ENCODE measurements around the gene LHX5.

LHX5 gene

DNA sequence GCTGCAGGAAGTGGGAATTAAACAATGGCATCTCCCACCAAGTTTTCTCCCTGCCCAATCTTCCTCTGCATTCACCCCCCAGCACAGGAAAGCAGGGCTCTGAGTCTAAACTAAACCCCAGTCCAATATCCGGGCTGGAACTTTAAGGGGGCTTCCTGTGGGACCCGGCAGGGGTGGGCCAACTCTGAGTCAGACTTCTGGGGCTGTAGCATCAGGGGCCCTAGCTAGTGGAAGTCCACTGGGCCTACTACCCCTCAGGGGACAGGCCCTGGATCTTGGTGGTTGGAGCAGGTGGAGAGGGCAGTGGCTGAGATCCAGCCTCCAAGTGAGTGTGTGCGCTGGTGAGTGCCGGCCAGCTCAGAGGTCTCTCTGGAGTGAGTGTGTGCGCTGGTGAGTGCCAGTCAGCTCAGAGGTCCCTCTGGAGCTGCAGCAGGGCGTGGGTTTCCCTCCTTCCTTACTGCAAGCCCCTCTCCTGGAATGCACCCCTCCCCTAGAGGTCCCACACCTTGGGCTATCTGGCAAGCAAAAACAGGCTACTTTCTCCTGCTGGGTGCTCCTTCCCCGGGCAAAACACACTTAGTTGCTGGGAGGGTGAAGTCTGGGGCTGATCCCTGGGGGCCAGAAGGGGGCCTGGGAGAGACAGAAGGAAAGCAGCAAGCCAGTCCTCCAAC is 5.6 kb upstream of the LHX5 start:
- no peak for DNase-seq

DNA sequence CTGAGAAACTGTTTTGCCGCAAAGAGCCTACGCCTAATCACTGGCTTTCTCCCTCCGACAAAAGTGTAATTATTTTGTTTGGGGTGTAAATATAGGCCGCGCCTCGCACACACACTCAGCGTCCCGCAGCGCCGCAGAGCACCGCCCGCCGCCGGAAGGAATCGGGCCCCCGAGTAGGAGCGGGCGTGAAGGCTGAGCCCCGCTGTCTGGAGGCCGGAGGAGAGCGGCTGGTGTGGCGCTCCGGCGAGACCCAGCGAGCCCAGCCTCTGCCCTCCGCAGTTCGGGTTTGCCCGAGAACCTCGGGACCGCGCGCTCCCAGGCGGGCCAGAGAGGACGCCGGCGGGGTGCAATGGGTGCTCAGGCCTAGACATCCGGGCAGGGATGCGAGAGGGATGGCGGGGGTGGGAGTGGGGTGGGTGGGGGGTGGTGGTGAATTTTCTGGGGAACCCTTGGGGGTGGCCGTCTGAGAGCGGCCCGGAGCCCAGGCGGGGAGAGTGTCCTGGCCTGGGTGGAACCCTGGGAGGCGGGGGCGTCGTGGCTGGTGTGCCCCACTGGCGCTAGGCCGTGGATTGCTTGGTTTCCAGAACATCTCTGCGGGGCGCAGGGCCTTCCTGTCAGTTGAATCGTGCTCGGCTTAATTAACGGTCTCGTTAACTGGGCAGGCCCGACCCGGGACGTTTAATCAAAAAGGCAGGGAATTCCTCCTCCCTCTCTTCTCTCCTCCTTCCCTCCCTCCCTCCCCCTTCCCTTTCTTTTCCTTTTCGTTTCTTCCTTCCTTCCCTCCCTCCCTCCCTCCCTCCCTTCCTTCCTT is 4.7 kb upstream of the LHX5 start:
- no peak for DNase-seq

DNA sequence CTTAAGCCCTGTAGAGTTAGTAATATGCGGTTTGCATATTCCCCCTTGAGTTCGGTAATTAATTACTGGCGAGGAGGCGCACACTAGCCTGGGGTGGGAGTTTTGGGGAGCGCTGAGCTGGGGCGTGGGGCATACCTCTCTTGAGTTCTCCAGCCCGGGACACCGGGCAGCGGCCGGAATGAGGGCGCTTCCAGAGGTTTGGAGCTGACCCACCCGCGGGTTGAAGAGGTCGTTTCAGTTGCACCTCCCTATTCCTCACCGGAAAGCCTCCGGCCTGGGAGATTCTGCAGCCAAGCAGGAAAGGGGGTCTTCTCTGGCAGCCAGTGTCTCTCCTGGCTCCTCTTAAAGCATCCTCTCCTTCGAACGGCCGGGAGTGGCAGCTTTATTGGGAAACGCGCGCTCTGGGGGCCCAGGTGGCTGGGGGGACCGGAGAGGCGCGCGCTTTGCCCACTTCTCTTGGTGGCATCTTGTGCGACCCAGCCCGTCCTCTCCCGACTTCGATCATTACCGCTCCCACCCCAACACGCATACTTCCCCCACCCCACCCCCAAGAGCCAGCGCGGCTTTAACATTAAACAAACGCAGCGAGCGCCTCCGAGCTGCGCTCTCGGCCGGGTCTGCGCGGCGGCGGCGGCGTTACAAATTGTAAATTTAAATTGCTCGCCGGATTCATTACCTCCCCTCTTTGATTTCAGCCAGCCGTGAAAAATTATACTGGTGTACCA is 3.9 kb upstream of the LHX5 start:
- no peak for DNase-seq

GRCh38 chr12:113474635-113475436 is 3.2 kb upstream of the LHX5 start:
- no peak for DNase-seq

DNA sequence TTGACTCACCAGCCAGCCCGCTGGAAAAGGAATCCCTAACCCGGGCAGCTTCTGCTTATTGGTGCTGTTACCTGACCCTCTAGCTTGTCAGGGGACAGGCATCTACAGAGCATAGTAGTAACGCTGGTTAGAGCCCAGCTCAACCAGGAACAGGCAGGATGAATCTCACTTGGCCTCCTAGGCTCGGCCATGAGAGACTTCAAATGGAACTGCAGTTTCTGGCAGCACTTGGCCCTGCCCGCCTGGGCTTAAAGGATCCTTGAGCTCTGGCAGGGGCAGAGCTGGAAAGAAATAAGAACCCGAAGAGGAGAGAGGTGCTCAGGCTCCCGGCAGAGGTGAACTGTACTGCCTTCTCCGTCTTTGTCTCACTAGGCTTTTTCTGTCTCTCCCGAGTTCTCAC is 2.3 kb upstream of the LHX5 start:
- no peak for DNase-seq

DNA sequence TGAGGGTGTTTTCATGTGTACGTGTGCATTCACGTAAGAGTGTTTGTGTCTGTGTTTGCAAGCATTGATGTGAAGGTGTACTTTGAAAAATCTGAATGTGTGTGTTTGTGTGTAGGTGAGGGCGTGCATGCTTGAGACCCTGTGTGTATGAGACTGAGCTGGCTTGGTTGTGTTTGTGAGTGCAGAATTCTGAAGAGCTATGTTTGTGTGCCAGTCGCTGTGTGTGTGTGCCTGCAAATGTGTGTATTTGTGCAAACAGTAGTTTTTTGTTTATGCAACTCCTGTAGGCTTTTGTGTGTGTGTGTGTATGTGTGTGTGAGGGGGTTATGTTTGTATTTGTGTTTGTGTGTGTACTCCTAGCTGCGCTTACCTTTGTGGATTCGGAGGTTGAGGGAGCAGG is 1.7 kb upstream of the LHX5 start:
- no peak for DNase-seq

DNA sequence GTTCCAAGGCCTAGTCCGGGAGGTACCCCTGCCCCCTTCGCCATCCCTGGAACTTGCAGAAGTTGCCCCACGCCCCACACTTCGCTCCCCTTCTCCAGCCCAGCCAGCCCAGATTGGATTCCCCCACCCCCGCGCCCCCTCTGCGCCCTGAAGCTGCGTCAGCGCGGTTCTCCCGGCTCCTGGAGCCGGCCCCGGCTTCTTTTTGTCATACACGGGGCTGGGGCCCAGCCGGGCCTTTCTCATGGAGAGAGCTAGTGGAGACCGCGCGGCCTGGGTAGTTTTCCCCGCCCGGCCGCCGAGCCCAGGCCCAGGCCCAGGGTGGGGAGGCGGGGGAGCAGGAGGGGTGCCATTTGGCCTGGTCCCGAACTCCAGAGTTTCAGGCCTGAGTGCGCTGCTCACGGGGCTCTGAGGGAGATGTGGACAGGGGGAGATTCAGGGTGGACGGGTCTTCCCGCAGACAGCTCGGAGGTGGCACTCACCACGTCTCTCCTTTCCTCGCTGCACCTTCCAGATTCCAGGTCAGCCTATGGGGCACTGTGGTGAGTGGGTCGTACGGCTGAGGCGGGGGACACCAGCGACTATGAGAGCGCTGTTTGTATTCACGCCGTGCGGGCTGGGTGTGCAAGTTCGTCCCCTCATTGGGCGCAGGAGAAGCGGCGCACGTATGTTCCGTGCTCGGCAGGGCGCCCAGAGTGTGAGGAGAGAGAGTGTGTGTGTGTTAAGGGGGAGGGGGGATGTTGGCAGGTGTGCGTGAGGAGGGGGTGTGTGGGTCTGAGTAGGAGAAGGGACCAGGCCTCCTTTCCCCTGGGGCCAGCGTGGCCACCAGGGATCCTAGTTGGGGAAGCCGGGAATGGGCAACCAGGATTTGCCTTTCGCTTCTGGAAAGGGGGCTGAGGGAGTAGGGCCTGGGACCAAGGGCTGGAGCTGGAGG is 785 bp upstream of the LHX5 start:
- DNase-seq: no peak

DNA sequence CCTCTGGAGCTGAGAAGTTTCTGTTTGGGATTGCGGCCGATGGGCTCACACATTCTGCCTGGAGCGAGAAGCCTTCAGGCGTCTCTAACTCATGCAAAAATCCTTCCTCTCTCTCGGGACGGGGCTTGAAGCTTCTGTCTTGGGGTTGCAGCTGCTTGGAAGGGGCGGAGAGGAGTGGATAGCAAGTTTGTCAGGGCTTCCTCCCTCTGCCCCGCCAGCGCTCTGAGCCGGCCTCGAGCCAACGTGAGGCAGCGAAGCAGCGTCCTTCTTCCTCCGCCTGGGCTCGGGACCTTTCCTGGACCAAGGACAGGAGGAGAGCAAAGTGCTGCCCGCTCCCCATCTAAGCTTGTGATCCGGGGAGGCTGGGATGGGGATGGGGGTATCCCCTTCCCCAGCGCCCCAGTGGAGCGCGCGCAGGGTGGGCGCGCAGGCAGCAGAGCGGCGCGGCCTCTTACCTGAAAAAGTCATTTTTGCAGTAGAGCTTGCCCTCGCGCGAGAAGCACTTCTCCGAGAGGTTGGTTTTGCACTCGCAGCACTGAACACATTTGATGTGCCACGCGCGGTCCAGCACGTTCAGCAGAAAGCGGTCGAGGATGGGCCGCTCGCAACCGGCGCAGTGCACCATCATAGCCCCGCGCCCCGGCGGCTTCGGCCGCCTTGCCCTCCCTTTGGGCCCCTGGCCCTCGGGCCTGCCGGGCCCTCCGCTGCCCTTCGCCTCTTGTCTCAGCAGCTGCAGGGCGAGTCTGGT is 626 bp downstream of the LHX5 start:
- no peak for DNase-seq

GRCh38 chr12:113469949-113470743 is 1.5 kb downstream of the LHX5 start:
- no peak for DNase-seq

DNA sequence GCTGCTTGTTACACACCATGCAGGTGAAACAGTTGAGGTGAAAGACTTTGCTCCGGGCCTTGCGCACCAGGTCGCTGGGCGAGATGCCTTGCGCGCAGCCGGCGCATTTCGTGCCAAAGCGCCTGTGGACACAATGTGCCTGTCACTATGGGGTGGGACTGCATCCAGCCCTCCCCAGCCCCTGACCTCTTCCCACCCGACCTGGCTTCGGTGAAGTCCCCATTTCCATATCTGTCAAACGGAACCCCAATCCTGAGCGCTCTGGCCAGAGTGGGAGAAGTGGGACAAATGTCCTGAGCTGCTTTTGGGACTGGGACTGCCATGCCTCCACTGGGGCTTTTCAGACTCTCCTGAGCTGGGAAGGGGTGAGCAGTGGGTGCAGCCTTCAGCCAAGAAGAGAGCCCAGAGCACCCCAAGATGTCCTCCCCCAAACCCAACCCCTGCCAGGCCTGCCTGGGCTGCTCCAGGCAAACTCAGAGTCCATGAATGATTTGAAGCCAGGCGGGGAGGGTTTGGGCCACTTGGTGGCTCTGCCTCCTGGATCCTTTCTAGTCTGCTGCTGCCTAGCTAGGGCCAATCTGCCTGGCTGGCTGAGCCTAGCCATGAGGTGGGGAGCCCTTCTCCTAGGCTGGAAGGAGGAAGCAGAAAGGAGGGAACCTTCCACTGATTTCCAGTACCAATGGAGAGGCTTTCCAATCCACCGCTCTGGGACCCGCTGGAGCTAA is 2.3 kb downstream of the LHX5 start:
- no peak for DNase-seq

GRCh38 chr12:113468365-113469223 is 3.1 kb downstream of the LHX5 start:
- no peak for DNase-seq

DNA sequence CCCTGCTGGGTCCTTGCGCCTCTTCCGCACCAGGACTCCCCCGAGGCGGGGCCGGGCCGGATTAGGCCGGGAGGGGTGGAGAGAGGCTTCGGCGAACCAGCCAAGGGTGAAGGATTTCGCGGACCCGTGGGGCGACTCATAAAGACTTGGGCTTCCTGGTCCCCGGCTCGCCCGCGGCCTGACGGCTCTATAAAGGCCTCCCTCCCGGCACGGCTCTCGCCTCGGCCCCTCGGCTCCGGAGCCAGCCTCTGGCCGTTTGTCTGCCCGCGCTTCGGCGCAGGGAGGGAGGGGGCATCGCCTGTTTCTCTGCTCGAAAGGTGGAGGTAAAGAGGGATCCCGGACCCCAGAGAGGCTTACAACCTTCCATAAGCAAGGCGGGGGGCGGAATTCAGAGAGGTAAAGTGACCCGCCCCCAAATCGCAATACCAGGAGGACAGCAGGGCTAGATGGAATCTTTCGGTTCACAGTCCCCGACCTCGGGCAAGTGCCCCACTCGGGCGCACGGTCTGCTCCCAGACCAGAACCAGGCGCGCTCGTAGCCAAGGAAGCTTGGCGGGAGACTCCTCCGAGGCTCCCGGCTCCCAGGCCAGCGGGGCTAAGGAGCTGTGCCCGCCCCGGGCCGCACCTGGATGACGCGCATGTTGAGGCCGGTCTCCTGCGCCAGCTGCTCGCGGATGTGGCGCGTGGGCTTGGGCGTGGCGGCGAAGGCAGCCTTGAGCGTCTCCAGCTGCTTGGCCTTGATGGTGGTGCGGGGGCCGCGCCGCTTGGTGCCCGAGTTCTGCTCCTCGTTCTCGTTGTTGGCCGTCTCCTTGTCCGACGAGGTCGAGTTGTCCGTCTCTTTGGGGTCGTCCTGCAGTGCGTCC is 3.9 kb downstream of the LHX5 start:
- DNase-seq: no peak

DNA sequence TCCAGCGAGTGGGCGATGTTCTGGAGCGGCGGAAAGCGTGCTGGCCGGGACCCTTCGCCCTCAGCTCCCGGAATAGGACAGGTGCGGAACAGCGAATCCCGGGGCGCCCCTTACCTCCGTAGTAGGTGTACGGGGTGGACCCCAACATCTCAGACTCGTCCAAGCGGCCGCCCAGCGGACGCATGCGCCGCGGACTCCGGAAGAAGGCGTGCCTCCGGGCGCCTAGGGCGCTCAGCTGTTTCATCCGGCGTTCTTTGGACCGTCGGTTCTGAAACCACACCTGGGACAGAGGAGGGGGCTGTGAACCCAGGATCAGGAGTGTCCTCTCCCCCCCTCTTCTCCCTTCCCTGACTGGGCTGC is 4.5 kb downstream of the LHX5 start:
- DNase-seq: no peak

DNA sequence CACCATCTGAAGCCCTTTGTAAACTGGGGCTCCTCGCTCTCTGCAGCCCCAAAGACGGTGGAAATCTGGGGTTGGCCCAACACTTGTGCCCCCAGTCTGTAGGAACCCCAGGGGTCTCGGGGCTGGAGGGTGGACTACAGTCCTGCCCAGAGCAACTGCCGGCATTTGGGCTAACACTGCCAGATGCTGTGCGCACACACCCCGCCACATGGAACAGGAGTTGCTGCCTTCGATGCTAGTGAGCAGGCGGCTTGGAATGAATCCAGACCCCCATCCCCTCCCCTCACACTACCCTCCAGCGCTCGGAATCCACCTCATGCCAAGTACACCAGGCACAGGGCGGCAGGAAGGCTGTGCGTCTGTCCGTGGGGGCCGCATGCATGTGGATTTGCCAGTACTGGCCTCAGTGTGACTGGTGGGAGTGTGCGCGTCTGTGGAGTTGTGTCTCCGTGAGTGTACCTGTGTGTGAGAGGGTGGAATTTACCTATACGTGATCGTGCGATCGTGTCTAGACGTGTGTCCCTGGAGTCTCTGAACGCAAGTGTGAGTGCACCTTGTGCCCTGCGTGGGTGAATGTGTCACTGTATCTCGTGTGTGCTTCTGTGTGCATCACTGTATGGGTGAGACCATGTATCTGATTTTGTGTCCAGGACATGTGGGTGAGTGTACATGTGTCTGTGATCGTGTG is 5.1 kb downstream of the LHX5 start:
- no peak for DNase-seq

DNA sequence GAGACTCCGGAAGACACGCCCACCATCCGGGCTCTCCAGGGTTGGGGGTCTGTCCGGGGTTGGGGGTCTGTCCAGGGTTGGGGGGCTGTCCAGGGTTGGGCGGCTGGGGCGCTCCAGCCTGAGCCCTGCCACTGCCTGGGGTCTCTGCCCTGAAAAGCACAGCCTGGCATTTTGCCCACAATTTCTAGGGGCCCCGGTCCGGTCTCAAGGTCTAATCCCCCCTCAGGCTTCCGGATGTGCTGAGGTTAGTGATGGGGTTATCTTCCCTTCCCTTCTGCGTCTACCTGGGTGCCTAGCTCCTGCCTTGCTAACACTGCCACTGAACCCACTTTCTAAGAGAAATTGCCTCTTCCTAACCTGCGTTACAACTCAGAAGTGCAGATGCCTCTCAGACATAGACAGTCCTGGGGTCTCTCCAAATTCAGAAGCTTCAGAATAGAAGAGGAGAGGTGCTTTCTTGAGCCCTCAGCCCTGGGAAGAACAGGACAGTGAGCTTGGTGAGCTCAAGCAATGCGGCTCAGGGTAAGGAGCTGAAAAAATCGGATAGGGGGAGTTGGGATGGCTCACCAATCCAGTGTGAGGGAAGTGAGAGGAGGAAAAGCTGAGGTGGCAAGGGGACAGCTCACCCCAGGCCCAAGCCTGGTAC is 5.7 kb downstream of the LHX5 start:
- no peak for DNase-seq

All from MV-4-11 (cell line).